K562 (cell line): ENCODE data around the gene C5orf52. TPM values are rescaled to one million over a fixed set of nuclear protein-coding genes. Genes with fewer than 3 reads are reported as not detected.

ENCODE experiments used
- ATAC-seq: fragments of 200-7000 bp; cut with Tn5 transposase; 3 replicates; pipeline ENCODE4 v1.9.1; 2020; ENCODE audit warnings: moderate library complexity
- BruUV-seq: library from RNA; stranded (reverse); fragments of 400-500 nt; replicated peaks from 2 replicates; lab custom pipeline; 2021; lab: Mats Ljungman, UMichigan
- CTCF ChIA-PET: fragments of 300-600 bp; formaldehyde crosslinking; extraction: SDS; loops from one replicate; lab custom pipeline; 2021; ENCODE audit warnings: low intra/inter-chr PET ratio; lab: Yijun Ruan, JAX
- POLR2A ChIA-PET: fragments of 300-600, 350-650 bp; sonication (Branson Sonifier 250); formaldehyde crosslinking; extraction: SDS; loops from one replicate; lab custom pipeline; 2021; ENCODE audit warnings: antibody characterized with exemption, inconsistent platforms; lab: Yijun Ruan, JAX
- DNase-seq, 4 experiments: peaks; one replicate each; pipeline versions ENCODE4 v3.0.0 to v3.0.0-alpha.2; 2011 to 2018; ENCODE audit warnings: low spot score in 3 of 4, mixed read lengths in 3 of 4; ENCODE audit errors: extremely low read depth in 1 of 4
- FAIRE-seq: peaks from 2 replicates; lab custom pipeline; 2011; peaks lifted over from hg19 to GRCh38; lab: Jason Lieb, UNC
- H2AFZ ChIP-seq: 2 replicates; pipeline ENCODE4 v1.6.0; 2011; ENCODE audit warnings: low read depth, low read length, control low read depth, inconsistent platforms
- H3K27ac ChIP-seq: fragments of 200-600 bp; 3 replicates; pipeline ENCODE4 v1.8.0; 2011; ENCODE audit warnings: low read depth, mild to moderate bottlenecking, control low read depth, inconsistent platforms, low read length, moderate library complexity, mixed read lengths; ENCODE audit errors: extremely low read depth
- H3K27me3 ChIP-seq, 2 experiments: fragments of 300-600 bp in 1 of 2; 2 replicates in 1 of 2; 3 replicates in 1 of 2; pipeline versions ENCODE4 v1.6.0 to v1.8.0; 2011; ENCODE audit warnings: inconsistent platforms in 2 of 2, low read length in 2 of 2, mild to moderate bottlenecking in 1 of 2, mixed read lengths in 1 of 2, moderate library complexity in 1 of 2; ENCODE audit not compliant: control insufficient read depth in 2 of 2, insufficient read depth in 2 of 2
- H3K36me3 ChIP-seq: fragments of 300-600 bp; 3 replicates; pipeline ENCODE4 v1.8.0; 2011; ENCODE audit warnings: mild to moderate bottlenecking, low read length, inconsistent platforms; ENCODE audit not compliant: control insufficient read depth, insufficient read depth
- H3K4me1 ChIP-seq, 2 experiments: fragments of 200-600 bp in 1 of 2; replicated peaks in 1 of 2; 2 replicates in 1 of 2; 3 replicates in 1 of 2; pipeline versions ENCODE4 v1.5.1 to v1.8.0; 2011; ENCODE audit warnings: inconsistent platforms in 2 of 2, low read length in 2 of 2, mild to moderate bottlenecking in 1 of 2, mixed read lengths in 1 of 2, moderate library complexity in 1 of 2; ENCODE audit not compliant: control insufficient read depth in 2 of 2, insufficient read depth in 2 of 2
- H3K4me2 ChIP-seq: 2 replicates; pipeline ENCODE4 v1.6.1; 2011; ENCODE audit warnings: low read length, control low read depth, inconsistent platforms, mixed read lengths; ENCODE audit not compliant: insufficient read depth
- H3K4me3 ChIP-seq: fragments of 200-600 bp; sonication (generic), shearing (Covaris generic); 2 replicates; pipeline ENCODE4 v1.5.1; 2016; ENCODE audit warnings: control low read depth, inconsistent platforms
- H3K79me2 ChIP-seq: fragments of 200-600 bp; 3 replicates; pipeline ENCODE4 v1.8.0; 2011; ENCODE audit warnings: low read length, inconsistent platforms; ENCODE audit not compliant: control insufficient read depth, insufficient read depth
- H3K9ac ChIP-seq, 2 experiments: 2 replicates each; pipeline versions ENCODE4 v1.6.0 to v1.6.1; 2011; ENCODE audit warnings: low read depth in 2 of 2, low read length in 2 of 2, control low read depth in 1 of 2, inconsistent platforms in 1 of 2, mild to moderate bottlenecking in 1 of 2, mixed read lengths in 1 of 2; ENCODE audit not compliant: insufficient read depth in 1 of 2
- H3K9me1 ChIP-seq: one replicate; pipeline ENCODE4 v1.6.0; 2011; ENCODE audit warnings: inconsistent platforms, mild to moderate bottlenecking, low read length, moderate library complexity; ENCODE audit not compliant: control insufficient read depth, insufficient read depth
- H3K9me3 ChIP-seq: replicated peaks from 2 replicates; pipeline ENCODE4 v1.5.1; 2011; ENCODE audit warnings: low read depth, low read length, inconsistent platforms; ENCODE audit not compliant: control insufficient read depth, insufficient read depth
- H4K20me1 ChIP-seq: replicated peaks from 2 replicates; pipeline ENCODE4 v1.6.1; 2011; ENCODE audit warnings: low read length, inconsistent platforms, mixed read lengths; ENCODE audit not compliant: control insufficient read depth, insufficient read depth
- C11orf30 ChIP-seq: fragments of 450-650 bp; IDR thresholded peaks from 2 replicates; pipeline ENCODE4 v1.6.1; 2016; ENCODE audit warnings: low read depth, mild to moderate bottlenecking
- DIDO1 ChIP-seq: fragments of 450-650 bp; IDR thresholded peaks from 2 replicates; pipeline ENCODE4 v1.6.1; 2016; ENCODE audit warnings: low read depth, missing biosample characterization, missing genetic modification characterization
- EP300 ChIP-seq: IDR thresholded peaks from 2 replicates; pipeline ENCODE4 v1.6.1; 2012; ENCODE audit warnings: low read length, improper control_type of control experiment
- MBD2 ChIP-seq: sonication (generic); IDR thresholded peaks from 2 replicates; pipeline ENCODE4 v1.6.1; 2016; ENCODE audit warnings: low read depth, borderline replicate concordance
- NR4A1 ChIP-seq, 2 experiments: fragments of 250-450 bp in 1 of 2; fragments of 450-650 bp in 1 of 2; sonication (Bioruptor Pico) in 1 of 2; IDR thresholded peaks; 2 replicates each; pipeline versions ENCODE4 v1.4.0 to v1.6.1; 2016 to 2020; ENCODE audit warnings: mild to moderate bottlenecking in 2 of 2, missing compliant biosample characterization in 1 of 2, missing genetic modification characterization in 1 of 2, moderate library complexity in 1 of 2
- SIX5 ChIP-seq, 2 experiments: IDR thresholded peaks; 2 replicates each; pipeline ENCODE4 v1.6.1; 2011; ENCODE audit warnings: low read length in 2 of 2, borderline replicate concordance in 1 of 2, low read depth in 1 of 2, mild to moderate bottlenecking in 1 of 2, moderate library complexity in 1 of 2; ENCODE audit not compliant: insufficient read depth in 1 of 2
- SMARCA5 ChIP-seq: fragments of 450-650 bp; IDR thresholded peaks from 2 replicates; pipeline ENCODE4 v1.6.1; 2016
- XRCC3 ChIP-seq: fragments of 450-650 bp; IDR thresholded peaks from 2 replicates; pipeline ENCODE4 v1.6.1; 2017; ENCODE audit warnings: mild to moderate bottlenecking, moderate library complexity
- ZEB2 ChIP-seq: fragments of 450-650 bp; IDR thresholded peaks from 2 replicates; pipeline ENCODE4 v1.6.1; 2016
- ZNF551 ChIP-seq: fragments of 250-450 bp; sonication (Bioruptor Pico); IDR thresholded peaks from 2 replicates; pipeline ENCODE4 v1.5.0; 2021; ENCODE audit warnings: mild to moderate bottlenecking, moderate library complexity
- WGBS: fragments of 100-300 bp; shearing (Covaris generic); methylation state at CpG from one replicate; pipeline ENCODE4 v1.1.6; 2016; ENCODE audit warnings: low coverage, mixed read lengths; ENCODE audit not compliant: insufficient coverage; ENCODE audit errors: missing lambda C conversion rate; 5-methylcytosine and 5-hydroxymethylcytosine counted together
- in situ Hi-C: fragments of 300-500 bp; cut with MboI; formaldehyde crosslinking; loops from 4 replicates; pipeline ENCODE4 v1.15.0; 2018; ENCODE audit warnings: inconsistent platforms, mixed read lengths
- intact Hi-C: fragments of 100-400 bp; cut with micrococcal nuclease; formaldehyde crosslinking; loops from 2 replicates; pipeline ENCODE4 v1.14.2; 2022
- polyA plus RNA-seq, 8 experiments: library from polyadenylated mRNA; depleted of rRNA in 4 of 8; stranded (reverse) in 5 of 8; unstranded in 3 of 8; fragments of >200 nt; fragmentation: Nextera tagmentation in 2 of 8; fragmentation: Illumina TruSeq in 1 of 8; extraction: Ambion mirVana in 2 of 8; extraction: Trizol in 1 of 8; gene quantifications; 2 replicates each; pipeline versions ENCODE4 v1.2.1 to v1.2.3, GENCODE V29; 2011 to 2014; ENCODE audit warnings: inconsistent platforms in 1 of 8, missing spikeins in 1 of 8
- total RNA-seq, 7 experiments: library from RNA; depleted of rRNA in 6 of 7; stranded (reverse); fragments of >200 nt in 6 of 7; fragmentation: Illumina TruSeq in 2 of 7; extraction: Trizol in 2 of 7; gene quantifications; 2 replicates each; pipeline versions ENCODE4 v1.2.1 to v1.2.3, GENCODE V29; 2011 to 2021; ENCODE audit warnings: low replicate concordance in 1 of 7
- TF ChIP-seq, protein P1 (sequence below): fragments of 250-450 bp; sonication (Bioruptor Pico); IDR thresholded peaks from 2 replicates; pipeline ENCODE4 v1.5.0; 2020; ENCODE audit warnings: mild to moderate bottlenecking

The C5orf52 gene
- total and polyA plus RNA-seq, 9 of the 15 experiments (the other 6 are each of a cell fraction or from before 2014, with no cell fraction given): not detected

DNA sequence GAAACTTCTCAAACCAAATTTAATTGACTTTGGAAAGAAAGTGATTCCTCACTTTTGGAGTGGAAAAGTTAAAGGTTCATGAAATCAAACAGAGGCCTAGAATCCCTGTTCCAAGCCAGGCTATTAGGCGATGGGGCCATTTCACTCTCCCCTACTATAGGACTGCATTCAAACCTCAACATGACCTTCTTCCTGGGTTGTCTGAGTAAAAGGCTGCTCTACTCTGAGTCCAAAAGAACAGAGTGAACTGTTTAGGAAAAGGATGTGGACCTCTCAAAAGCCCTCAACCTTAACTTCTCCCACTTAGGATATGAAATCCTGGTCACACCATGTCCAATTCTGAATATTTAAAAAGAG lies 15.8 kb downstream of the C5orf52 start:
- Histone ChIP-seq H3K9ac (no peak overlapping the region), H3K9me1 (no peaks in the 10 kb centered on the region), H3K36me3 (no peaks in the 10 kb centered on the region), H2AFZ (no peak overlapping the region), H3K4me1 (peaks cover 0 to 8% of the 10 kb centered on the region in 2 experiments; a peak in 2 of 5 replicates), H3K27me3 (0 out of 5 replicates have a peak, but pooled peaks cover 0 to 3% of the 10 kb centered on the region in 2 experiments), H3K9me3 (no peaks in the 10 kb centered on the region), H3K27ac (no peak overlapping the region), H4K20me1 (no peaks in the 10 kb centered on the region), H3K4me2 (no peak overlapping the region), H3K79me2 (no peaks in the 10 kb centered on the region), H3K4me3 (no peak overlapping the region)
- FAIRE-seq: no peak
- in situ Hi-C loops (no loop called here), intact Hi-C loops (no loop called here)
- WGBS: 27% methylated on average over 1 of the region's 1 CpG
- ChIA-PET CTCF (no interaction called here), POLR2A (interaction anchor here (0.7 kb wide), 1 partner anchor 612 kb away, joined by 4 read pairs; no protein-coding TSS in a partner anchor)
- ATAC-seq: no peak
- no peak for DNase-seq
- TF ChIP-seq ZNF551 (no peak), SMARCA5 (no peak), SIX5 (IDR thresholded peaks at IDR 0.05; ENCODE audit: borderline replicate concordance in 1 of 2, insufficient read depth in 1 of 2, low read depth in 1 of 2, low read length in 2 of 2) (no peak), C11orf30 (no peak), XRCC3 (no peak), DIDO1 (tag) (no peak), EP300 (no peak), MBD2 (no peak), ZEB2 (no peak), NR4A1 (CRISPR knock-in tag; IDR thresholded peaks at IDR 0.05) (no peak), NR4A1 (tag; IDR thresholded peaks at IDR 0.05) (no peak)
- TF ChIP-seq, protein P1, sequence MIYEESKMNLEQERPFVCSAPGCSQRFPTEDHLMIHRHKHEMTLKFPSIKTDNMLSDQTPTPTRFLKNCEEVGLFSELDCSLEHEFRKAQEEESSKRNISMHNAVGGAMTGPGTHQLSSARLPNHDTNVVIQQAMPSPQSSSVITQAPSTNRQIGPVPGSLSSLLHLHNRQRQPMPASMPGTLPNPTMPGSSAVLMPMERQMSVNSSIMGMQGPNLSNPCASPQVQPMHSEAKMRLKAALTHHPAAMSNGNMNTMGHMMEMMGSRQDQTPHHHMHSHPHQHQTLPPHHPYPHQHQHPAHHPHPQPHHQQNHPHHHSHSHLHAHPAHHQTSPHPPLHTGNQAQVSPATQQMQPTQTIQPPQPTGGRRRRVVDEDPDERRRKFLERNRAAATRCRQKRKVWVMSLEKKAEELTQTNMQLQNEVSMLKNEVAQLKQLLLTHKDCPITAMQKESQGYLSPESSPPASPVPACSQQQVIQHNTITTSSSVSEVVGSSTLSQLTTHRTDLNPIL: no peak
- no TSS peak for BruUV-seq
